ENCODE data around the gene AKAIN1.

DNA sequence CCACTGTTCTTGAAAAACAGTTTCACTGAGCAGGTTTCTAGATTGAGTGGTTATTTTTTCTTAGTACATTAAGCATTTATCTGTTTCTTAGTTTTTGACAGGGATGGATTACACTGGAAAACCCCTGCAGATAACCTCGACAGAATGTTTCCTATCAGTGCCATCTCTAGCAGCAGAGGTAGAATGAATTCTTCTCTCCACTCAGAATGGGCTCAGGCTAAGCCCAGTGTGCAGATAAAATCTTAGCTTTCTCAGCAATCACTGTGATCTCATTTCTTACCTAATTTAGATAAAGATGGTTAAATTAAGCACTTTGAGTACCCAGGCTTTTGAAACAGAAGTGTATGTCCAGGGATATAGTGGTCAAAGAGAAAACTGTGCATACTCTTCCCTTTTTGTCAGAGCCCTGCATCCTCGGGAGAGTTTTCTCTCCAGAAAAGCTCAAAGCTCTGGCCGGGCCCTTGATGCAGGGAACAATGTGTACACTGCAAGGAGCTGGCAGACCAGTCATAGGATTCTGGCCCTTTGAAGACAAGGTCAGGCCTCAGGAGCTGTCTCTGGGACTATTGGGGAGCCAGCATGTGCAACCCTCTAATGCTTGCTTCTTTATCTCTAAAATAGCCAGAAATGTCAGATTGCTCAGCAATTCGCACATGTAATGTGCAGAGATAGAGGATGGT lies 10.6 kb upstream of the AKAIN1 start:
- TF ChIP-seq, protein P1, sequence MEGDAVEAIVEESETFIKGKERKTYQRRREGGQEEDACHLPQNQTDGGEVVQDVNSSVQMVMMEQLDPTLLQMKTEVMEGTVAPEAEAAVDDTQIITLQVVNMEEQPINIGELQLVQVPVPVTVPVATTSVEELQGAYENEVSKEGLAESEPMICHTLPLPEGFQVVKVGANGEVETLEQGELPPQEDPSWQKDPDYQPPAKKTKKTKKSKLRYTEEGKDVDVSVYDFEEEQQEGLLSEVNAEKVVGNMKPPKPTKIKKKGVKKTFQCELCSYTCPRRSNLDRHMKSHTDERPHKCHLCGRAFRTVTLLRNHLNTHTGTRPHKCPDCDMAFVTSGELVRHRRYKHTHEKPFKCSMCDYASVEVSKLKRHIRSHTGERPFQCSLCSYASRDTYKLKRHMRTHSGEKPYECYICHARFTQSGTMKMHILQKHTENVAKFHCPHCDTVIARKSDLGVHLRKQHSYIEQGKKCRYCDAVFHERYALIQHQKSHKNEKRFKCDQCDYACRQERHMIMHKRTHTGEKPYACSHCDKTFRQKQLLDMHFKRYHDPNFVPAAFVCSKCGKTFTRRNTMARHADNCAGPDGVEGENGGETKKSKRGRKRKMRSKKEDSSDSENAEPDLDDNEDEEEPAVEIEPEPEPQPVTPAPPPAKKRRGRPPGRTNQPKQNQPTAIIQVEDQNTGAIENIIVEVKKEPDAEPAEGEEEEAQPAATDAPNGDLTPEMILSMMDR (IDR thresholded peaks at IDR 0.05) = no peak
- TF ChIP-seq POLR2AphosphoS5 (IDR thresholded peaks at IDR 0.05) = no peak

Measured in upper lobe of left lung (tissue), 4 donors.